HG02981 (cell line): Measurements from ENCODE around the gene TMEM59L.

Experiments
- ATAC-seq: cut with Tn5 transposase; IDR thresholded peaks from one replicate; pipeline ENCODE4 v1.9.1; 2021; ENCODE audit warnings: mild to moderate bottlenecking, moderate library complexity; ENCODE audit not compliant: unreplicated experiment

Gene TMEM59L

GRCh38 chr19:18636183-18636968, 23.7 kb downstream of the TMEM59L start:
- peak; percentile 87 for ATAC-seq

- no peak for ATAC-seq
These were observed 24.4 kb downstream of the TMEM59L start, which contains the start of gene KLHL26 for GRCh38 chr19:18636969-18637629. Gene KLHL26 (plus strand): TSS chr19:18637028. CDS start chr19:18637055, 27 bp downstream.

DNA sequence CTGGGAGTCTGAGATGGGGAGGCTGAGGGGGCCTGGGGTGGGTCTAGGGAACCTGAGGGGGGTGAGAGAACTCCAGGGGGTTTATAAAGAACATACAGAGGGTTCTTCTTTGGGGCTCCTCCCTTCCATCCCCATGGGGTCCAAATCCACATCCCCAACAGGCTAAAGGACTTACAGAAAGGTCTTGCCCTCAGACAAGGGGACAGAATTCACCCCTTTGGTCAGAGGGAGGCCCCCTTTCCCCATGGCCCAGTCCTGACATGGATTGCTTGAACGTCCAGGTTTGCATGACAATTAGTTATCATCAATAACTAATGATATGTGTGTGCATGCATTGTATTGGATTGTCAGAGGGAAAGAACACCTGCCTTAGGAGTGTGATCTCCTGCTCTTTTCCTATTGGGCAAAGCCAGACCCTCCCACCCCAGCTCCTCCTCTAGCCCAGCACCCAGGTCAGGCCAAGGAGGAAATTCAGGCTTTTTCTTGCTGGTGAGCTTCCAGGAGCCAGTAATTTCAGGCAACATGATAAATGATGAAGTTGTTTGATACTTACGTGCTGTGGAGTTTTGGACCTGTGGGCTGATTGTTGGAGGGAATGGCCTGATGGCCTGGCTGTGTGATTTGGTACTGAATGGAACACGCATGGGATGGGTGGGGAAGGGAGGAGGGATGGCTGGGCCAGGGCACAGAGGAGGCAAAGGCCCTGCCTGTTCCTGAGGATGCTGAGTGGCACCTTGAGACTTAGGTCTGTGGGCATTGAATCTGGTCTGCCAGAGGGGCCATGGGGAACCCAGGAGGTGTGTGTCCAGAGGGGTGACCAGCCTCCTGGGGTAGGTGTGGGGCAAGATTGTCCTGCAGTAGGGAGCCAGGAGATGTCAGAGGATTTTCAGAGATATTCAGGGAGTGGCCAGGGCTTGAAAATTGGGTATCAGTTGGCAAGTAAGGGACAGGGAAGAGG, 25.3 kb downstream of the TMEM59L start:
- no peak for ATAC-seq

DNA sequence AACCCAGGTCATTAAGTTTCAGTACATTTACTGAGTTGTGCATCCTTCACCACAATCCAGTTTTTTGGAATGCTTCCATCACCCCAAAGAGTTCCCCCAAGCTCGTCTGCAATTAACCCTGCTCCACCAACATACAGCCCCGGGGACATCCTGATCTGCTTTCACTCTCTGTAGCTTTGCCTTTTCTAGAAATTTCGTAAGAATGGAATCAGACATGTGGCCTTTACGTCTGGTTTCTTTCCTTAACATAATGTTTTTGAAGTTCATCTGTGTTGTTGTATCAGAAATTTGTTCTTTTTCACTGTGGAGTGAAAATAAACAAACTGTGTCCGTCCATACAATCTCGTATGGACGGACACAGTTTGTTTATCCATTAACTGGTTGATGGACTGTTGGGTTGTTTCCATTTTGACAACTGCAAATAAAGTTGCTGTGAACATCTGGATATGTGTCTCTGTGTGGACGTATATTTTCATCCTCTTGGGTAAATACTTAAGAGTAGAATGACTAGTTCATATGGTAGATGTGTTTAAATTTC, 27.1 kb downstream of the TMEM59L start:
- no peak for ATAC-seq

- ATAC-seq: no peak
These were observed 31.7 kb downstream of the TMEM59L start for GRCh38 chr19:18644196-18645034.

DNA sequence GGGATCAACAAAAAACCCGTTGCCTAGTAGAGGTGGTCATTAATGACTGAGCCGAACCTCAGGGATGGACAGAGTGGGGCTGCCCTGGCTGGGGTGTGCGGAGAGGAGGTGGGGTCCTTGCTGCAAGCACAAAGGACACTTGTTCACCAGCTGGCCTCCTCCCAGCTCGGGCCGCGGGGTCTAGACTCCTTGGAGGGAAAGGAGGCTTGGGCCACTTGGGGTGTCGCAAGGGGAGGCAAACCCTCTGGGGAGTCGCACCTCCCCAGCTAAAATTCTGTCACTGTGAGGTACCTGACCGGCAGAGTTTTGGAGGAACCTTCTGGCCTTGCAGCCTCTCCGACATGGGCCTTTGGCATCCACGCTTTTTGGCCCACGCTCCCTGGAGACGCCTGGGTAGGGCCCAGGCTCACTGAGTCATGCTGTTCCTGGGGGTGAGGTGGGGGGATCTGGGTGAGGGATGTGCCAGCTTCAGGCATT, 32.4 kb downstream of the TMEM59L start:
- no peak for ATAC-seq

- ATAC-seq: no peak
These were observed 34.1 kb downstream of the TMEM59L start for GRCh38 chr19:18646535-18647370.

DNA sequence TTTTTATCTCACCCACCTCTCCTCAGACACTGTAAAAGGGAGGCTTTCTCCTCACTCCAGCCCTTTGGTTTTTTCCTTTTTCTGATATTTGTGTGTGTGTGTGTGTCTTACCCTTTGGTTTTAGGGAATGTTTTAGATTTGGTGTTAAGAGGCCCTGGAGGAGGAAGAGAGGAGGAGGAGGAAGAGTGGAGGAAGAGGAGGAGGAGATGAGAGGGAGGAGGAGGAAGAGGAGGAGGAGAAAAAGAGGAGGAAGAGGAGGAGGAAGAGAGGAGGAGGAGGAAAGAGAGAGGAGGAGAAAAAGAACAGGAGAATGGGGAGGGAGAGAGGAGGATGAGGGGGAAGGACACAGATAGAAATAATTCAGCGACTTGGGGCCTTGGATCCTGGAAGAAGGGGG, 34.7 kb downstream of the TMEM59L start:
- ATAC-seq: no peak

DNA sequence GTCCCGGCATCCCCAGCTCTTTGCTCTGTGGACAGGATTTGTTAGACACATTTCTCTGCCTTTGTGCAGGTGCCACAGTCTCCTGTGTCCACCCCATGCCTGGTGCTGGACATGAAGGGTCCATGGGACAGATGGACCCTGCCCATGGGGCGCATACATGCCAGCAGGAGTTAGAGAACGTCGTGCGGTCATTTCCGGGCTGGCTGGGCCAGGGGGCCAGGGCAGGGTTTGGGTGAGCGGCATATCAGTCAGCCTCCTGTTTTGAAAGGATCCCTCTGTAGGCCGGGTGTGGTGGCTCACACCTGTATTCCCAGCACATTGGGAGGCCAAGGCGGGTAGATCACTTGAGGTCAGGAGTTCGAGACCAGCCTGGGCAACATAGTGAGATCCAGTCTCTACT, 35.1 kb downstream of the TMEM59L start:
- no peak for ATAC-seq

DNA sequence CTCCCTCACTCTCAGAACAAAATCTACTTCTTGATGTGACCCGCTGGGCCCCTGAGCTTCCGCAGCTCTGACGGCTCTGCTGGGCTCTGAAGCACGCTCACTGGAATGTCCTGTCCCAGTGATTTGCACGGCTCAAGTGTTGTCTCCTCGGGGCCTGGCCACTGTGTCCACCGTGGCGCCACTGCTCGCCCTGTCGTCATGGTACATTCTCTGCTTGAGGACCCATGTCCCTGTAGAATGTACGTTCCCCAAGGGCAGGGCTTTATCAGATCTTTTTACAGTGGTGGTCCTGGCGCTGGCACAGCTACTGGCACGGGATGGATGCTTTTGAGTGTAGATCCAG, 36.3 kb downstream of the TMEM59L start:
- no peak for ATAC-seq

DNA sequence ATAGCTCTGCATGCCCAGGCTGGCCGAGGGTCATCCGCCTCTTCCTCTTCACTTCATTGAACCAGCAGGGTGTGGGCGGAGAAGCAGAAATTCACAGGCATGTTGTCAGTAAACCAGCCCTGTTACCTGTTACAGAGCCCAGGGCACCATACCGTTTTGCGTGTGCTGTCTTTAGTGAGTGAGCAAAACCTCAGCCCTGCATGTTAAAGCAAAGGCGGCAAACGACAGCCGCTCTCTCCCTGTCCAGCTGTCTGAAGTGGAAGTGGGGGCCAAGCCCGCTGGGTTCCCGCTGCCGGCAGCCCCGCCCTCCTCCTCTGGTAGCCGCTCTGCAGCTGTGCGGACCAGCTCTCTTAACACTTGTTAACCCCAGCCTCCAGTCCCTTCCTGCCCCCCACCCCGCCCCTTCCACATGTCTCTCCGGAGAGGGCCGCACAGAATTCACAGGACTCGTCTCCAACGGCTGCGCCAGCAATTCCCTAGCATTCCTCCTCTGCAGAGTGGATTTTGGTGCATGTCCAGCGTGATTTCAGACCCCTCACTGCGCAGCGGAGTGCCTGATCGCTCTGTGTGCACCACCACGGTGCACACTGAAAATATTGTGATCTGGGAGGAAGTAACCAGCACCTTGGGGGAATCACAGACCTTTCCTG, 36.8 kb downstream of the TMEM59L start:
- no peak for ATAC-seq

DNA sequence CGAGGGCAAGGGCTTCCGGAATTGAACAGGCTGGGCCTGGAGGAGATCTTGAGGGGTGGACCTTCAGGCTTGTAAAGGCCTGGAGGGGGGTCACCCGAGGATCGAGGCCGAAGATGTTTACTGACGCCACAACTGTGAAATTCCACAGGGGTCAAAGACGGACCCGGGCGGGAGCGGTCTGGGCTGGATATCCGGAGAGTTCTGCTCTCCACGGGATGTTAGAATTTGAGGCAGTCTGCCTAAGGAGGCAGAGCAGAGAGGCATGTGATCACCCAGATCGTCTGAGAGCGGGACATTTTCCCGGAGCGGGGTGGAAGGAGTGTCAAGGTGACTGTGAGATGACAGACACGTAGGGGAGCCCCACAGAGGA, 37.3 kb downstream of the TMEM59L start:
- ATAC-seq: no peak

- no peak for ATAC-seq
These were observed 37.9 kb downstream of the TMEM59L start for GRCh38 chr19:18650468-18651041.

GRCh38 chr19:18651300-18651699, 38.6 kb downstream of the TMEM59L start:
- no peak for ATAC-seq

DNA sequence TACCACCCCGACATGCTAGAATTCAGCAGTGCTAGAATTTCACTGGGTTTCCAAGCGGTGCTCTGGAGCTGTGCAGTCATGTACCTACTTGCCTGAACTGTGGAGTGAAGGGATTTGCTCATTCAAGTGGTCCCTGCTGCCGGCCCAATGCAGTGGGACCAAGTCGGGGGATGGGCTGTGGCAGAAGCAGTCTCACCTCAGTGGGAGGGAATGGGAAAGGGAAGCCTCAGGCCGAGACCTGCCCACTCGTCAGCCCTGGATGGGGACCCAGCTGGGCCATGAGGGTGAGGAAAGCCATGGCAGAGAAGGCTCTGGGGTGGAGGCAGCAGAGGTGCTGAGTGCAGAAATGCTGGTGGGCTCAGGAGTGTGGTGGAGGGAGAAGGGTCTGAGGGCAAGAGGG, 39.1 kb downstream of the TMEM59L start:
- ATAC-seq: no peak

DNA sequence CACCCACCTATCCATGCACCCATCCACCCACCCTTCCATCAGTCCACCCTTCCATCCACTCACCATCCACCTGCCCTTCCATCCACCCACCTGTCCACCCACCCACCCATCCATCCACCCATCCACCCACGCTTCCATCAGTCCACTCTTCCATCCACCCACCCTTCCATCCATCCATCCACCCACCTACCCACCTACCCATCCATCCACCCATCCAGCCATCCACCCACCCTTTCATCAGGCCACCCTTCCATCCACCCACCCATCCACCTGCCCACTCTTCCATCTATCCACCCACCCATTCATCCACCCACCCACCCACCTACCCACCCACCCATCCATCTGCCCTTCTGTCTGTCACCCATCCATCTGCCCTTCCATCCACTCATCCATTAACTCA, 41.2 kb downstream of the TMEM59L start:
- ATAC-seq: no peak

- no peak for ATAC-seq
These were observed 41.8 kb downstream of the TMEM59L start for GRCh38 chr19:18654469-18654868.

DNA sequence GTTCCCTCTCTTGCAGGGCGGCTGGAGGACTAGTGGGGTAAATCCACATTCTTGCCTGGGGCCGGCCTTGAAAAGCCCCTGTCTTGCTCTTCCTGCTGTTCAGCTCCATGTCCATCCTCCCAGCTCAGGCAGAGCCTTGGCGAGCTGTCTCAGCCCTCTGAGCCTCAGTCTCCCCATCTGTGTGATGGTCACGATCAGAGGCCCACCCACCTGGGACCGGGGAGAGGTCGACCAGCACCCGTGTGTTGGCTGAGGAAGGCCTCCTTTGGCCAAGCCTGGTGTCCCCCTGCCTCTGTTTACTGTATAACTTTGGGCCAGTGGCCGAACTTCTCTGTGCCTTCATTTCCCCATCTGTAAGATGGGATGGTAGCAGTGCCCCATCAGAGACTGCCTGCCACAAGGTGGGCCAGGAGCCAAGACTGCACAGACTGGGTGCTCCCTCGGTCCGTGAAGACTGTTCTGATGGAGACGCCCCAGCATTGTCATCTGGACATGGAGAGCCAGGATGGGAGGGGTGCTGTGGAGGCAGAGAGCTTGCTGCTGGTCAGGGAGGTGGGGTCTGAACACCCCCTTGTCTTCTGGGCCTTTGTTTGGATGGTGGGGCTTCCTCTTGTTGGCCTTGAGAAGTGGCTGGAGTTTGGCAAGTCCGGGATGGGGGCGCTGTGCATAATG, 42.6 kb downstream of the TMEM59L start:
- ATAC-seq: no peak
